Breast epithelium (tissue), 3 donors: Measurements from ENCODE around the gene PADI2.

Experiments
- CTCF ChIP-seq, 3 donors: fragments of 450-650 bp; IDR thresholded peaks; one replicate each; pipeline ENCODE4 v1.5.1; 2016 to 2017; ENCODE audit warnings: antibody characterized with exemption in 3 of 3, mild to moderate bottlenecking in 3 of 3, moderate library complexity in 3 of 3
- POLR2A ChIP-seq: fragments of 450-650 bp; IDR thresholded peaks from one replicate; pipeline ENCODE4 v1.6.1; 2016; ENCODE audit warnings: antibody characterized with exemption, mild to moderate bottlenecking, moderate library complexity

GRCh38 chr1:17053086-17053684 is 66.1 kb downstream of the PADI2 start:
- no peak for TF ChIP-seq CTCF (IDR thresholded peaks at IDR 0.05)
- no peak for TF ChIP-seq POLR2A
